GM23248 (cell line): ENCODE measurements around the gene ZBTB20. TPM values are rescaled to one million over a fixed set of nuclear protein-coding genes. Genes with fewer than 3 reads are reported as not detected.
A peak's percentile ranks its signal among the peaks of the same experiment; 100 is the strongest.

Experiments
- DNase-seq: peaks from one replicate; pipeline ENCODE4 v3.0.0-alpha.2; 2015
- H2AFZ ChIP-seq: fragments of 200-600 bp; sonication (generic); 2 replicates; pipeline ENCODE4 v1.6.1; 2016; ENCODE audit warnings: antibody characterized with exemption
- H3F3A ChIP-seq: fragments of 200-600 bp; sonication (generic); 2 replicates; pipeline ENCODE4 v1.6.1; 2016; ENCODE audit warnings: mild to moderate bottlenecking, antibody characterized with exemption, mixed run types; ENCODE audit not compliant: insufficient read depth
- H3K27ac ChIP-seq: fragments of 200-600 bp; sonication (generic); 2 replicates; pipeline ENCODE4 v1.5.1; 2016; ENCODE audit warnings: mild to moderate bottlenecking
- H3K27me3 ChIP-seq: fragments of 200-600 bp; sonication (generic); replicated peaks from 2 replicates; pipeline ENCODE4 v1.6.1; 2016; ENCODE audit warnings: mild to moderate bottlenecking; ENCODE audit not compliant: insufficient read depth
- H3K36me3 ChIP-seq: fragments of 200-600 bp; sonication (generic); 2 replicates; pipeline ENCODE4 v1.6.1; 2016; ENCODE audit warnings: low read depth, mild to moderate bottlenecking
- H3K4me1 ChIP-seq: fragments of 200-600 bp; sonication (generic); 2 replicates; pipeline ENCODE4 v1.6.1; 2016; ENCODE audit warnings: mild to moderate bottlenecking; ENCODE audit not compliant: insufficient read depth
- H3K4me2 ChIP-seq: fragments of 200-600 bp; sonication (generic); one replicate; pipeline ENCODE4 v1.6.1; 2016; ENCODE audit warnings: mild to moderate bottlenecking; ENCODE audit not compliant: unreplicated experiment
- H3K4me3 ChIP-seq: fragments of 200-600 bp; sonication (generic); 2 replicates; pipeline ENCODE4 v1.5.1; 2016; ENCODE audit warnings: mild to moderate bottlenecking
- H3K79me2 ChIP-seq: fragments of 200-600 bp; sonication (generic); 2 replicates; pipeline ENCODE4 v1.6.1; 2016; ENCODE audit warnings: mild to moderate bottlenecking; ENCODE audit not compliant: insufficient read depth
- H3K9ac ChIP-seq: fragments of 200-600 bp; sonication (generic); 2 replicates; pipeline ENCODE4 v1.6.1; 2016; ENCODE audit warnings: mild to moderate bottlenecking
- H3K9me2 ChIP-seq: fragments of 200-600 bp; sonication (generic); 2 replicates; pipeline ENCODE4 v1.6.1; 2016; ENCODE audit warnings: mixed run types, mild to moderate bottlenecking, moderate library complexity; ENCODE audit not compliant: insufficient read depth
- H3K9me3 ChIP-seq: fragments of 200-600 bp; sonication (generic); one replicate; pipeline ENCODE4 v1.6.1; 2017; ENCODE audit warnings: low read depth
- H4K20me1 ChIP-seq: fragments of 200-600 bp; sonication (generic); 2 replicates; pipeline ENCODE4 v1.6.0; 2016; ENCODE audit not compliant: insufficient read depth
- EZH2 ChIP-seq: fragments of 200-600 bp; sonication (generic); IDR thresholded peaks from 2 replicates; pipeline ENCODE4 v1.6.1; 2018; ENCODE audit warnings: antibody characterized with exemption, mild to moderate bottlenecking; ENCODE audit not compliant: insufficient read depth, poor library complexity, severe bottlenecking
- EZH2phosphoT487 ChIP-seq: fragments of 200-600 bp; sonication (generic); IDR thresholded peaks from 2 replicates; pipeline ENCODE4 v1.6.1; 2018; ENCODE audit warnings: antibody characterized with exemption, moderate library complexity, mild to moderate bottlenecking, low read depth; ENCODE audit not compliant: insufficient read depth
- WGBS, 2 experiments: methylation state at CpG; one replicate each; pipeline ENCODE4 v1.1.6; 2015 to 2017; ENCODE audit warnings: low lambda C conversion rate in 2 of 2, low coverage in 1 of 2; ENCODE audit errors: missing lambda C conversion rate in 2 of 2; 5-methylcytosine and 5-hydroxymethylcytosine counted together
- in situ Hi-C: fragments of 300-500 bp; cut with MboI; formaldehyde crosslinking; loops from 2 replicates; pipeline ENCODE4 v1.15.0; 2020
- polyA plus RNA-seq: library from polyadenylated mRNA; unstranded; fragments of >200 nt; fragmentation: Nextera tagmentation; extraction: Ambion mirVana; gene quantifications from 2 replicates; pipeline ENCODE4 v1.2.1, GENCODE V29; 2016
- total RNA-seq: library from RNA; depleted of rRNA; stranded (reverse); fragments of >200 nt; shearing (Covaris generic); gene quantifications from 2 replicates; pipeline ENCODE4 v1.2.3, GENCODE V29; 2014

Gene ZBTB20
- total and polyA plus RNA-seq, 2 experiments from 2014 or later, result 9.2 to 12.2 TPM

GRCh38 chr3:114892131-114892879, 254.8 kb downstream of the ZBTB20 start:
- no peak overlapping the region for H2AFZ ChIP-seq
- peaks cover 6% of the 10 kb centered on the region; the same call in 1 of the 2 replicates for H3K9me2 ChIP-seq
- no peak for DNase-seq
- in situ Hi-C loops, result no loop called here
- H3K27ac ChIP-seq, result no peak overlapping the region
- no peaks in the 10 kb centered on the region for H4K20me1 ChIP-seq
- H3F3A ChIP-seq, result no peaks in the 10 kb centered on the region
- no peaks in the 10 kb centered on the region for H3K79me2 ChIP-seq
- H3K9me3 ChIP-seq, result no peaks in the 10 kb centered on the region
- H3K4me3 ChIP-seq, result no peak overlapping the region
- H3K4me1 ChIP-seq, result peaks cover 9% of the 10 kb centered on the region; the same call in 1 of the 2 replicates
- no peaks in the 10 kb centered on the region for H3K27me3 ChIP-seq
- 94 to 95% methylated on average over 2 of the region's 2 CpGs for WGBS, 2 experiments
- H3K36me3 ChIP-seq, result no peaks in the 10 kb centered on the region
- H3K9ac ChIP-seq, result no peak overlapping the region
- TF ChIP-seq EZH2 (no peak), EZH2phosphoT487 (no peak)
- H3K4me2 ChIP-seq, result no peak overlapping the region

- in situ Hi-C loops, result no loop called here
- Histone ChIP-seq H3F3A (no peaks in the 10 kb centered on the region), H3K4me1 (peaks cover 9% of the 10 kb centered on the region; the same call in 1 of the 2 replicates), H3K4me2 (no peak overlapping the region), H3K9ac (no peak overlapping the region), H2AFZ (no peak overlapping the region), H3K79me2 (no peaks in the 10 kb centered on the region), H3K27ac (no peak overlapping the region), H3K9me2 (no peaks in the 10 kb centered on the region), H3K9me3 (no peaks in the 10 kb centered on the region), H3K27me3 (no peaks in the 10 kb centered on the region), H4K20me1 (no peaks in the 10 kb centered on the region), H3K36me3 (no peaks in the 10 kb centered on the region), H3K4me3 (no peak overlapping the region)
- DNase-seq, result peak; percentile 75
- WGBS, 2 experiments, result 13 to 16% methylated on average over 3 of the region's 3 CpGs
- TF ChIP-seq EZH2phosphoT487 (no peak), EZH2 (no peak)
These were observed 259.3 kb downstream of the ZBTB20 start for GRCh38 chr3:114887806-114888205.

- DNase-seq, result no peak
These were observed 260.2 kb downstream of the ZBTB20 start for GRCh38 chr3:114886905-114887304.

GRCh38 chr3:114884213-114884923, 262.7 kb downstream of the ZBTB20 start:
- DNase-seq, result no peak
- H3K27ac ChIP-seq, result no peak overlapping the region
- H3K27me3 ChIP-seq, result no peaks in the 10 kb centered on the region
- H3K9ac ChIP-seq, result no peak overlapping the region
- H4K20me1 ChIP-seq, result no peaks in the 10 kb centered on the region
- no peak overlapping the region for H3K4me2 ChIP-seq
- peaks cover 22% of the 10 kb centered on the region for H3K4me1 ChIP-seq
- H3K9me2 ChIP-seq, result no peaks in the 10 kb centered on the region
- no peak overlapping the region for H3K4me3 ChIP-seq
- no peaks in the 10 kb centered on the region for H3K9me3 ChIP-seq
- H3F3A ChIP-seq, result peaks cover 13% of the 10 kb centered on the region
- no peaks in the 10 kb centered on the region for H3K79me2 ChIP-seq
- 92 to 95% methylated on average over 8 of the region's 8 CpGs for WGBS, 2 experiments
- TF ChIP-seq EZH2 (no peak), EZH2phosphoT487 (no peak)
- H3K36me3 ChIP-seq, result no peaks in the 10 kb centered on the region
- H2AFZ ChIP-seq, result no peak overlapping the region
- in situ Hi-C loops, result no loop called here

More at GRCh38 chr3:114886905-114887304, 260.2 kb downstream of the ZBTB20 start:
- no peaks in the 10 kb centered on the region for H3K9me2 ChIP-seq
- H3K4me1 ChIP-seq, result peaks cover 9% of the 10 kb centered on the region; the same call in 1 of the 2 replicates
- H3K27ac ChIP-seq, result no peak overlapping the region
- H3F3A ChIP-seq, result no peaks in the 10 kb centered on the region
- no peaks in the 10 kb centered on the region for H3K27me3 ChIP-seq
- H3K4me3 ChIP-seq, result no peak overlapping the region
- no peak overlapping the region for H2AFZ ChIP-seq
- H4K20me1 ChIP-seq, result no peaks in the 10 kb centered on the region
- TF ChIP-seq EZH2phosphoT487 (no peak), EZH2 (no peak)
- no peak overlapping the region for H3K9ac ChIP-seq
- H3K36me3 ChIP-seq, result no peaks in the 10 kb centered on the region
- no peaks in the 10 kb centered on the region for H3K9me3 ChIP-seq
- H3K79me2 ChIP-seq, result no peaks in the 10 kb centered on the region
- in situ Hi-C loops, result no loop called here
- WGBS, 2 experiments, result 97 to 98% methylated on average over 4 of the region's 4 CpGs
- H3K4me2 ChIP-seq, result no peak overlapping the region
